Measurements from ENCODE around the gene TIAL1.
"Not testable (repeated sequence)": the region's sequence is repeated elsewhere in the genome, so short reads cannot be mapped to it uniquely, and the experiment has no call there.

Gene TIAL1

GRCh38 chr10:119546009-119546408, 50.8 kb downstream of the TIAL1 start:
- no peak for DNase-seq

GRCh38 chr10:119545310-119545709, 51.5 kb downstream of the TIAL1 start:
- DNase-seq, result no peak

- DNase-seq, result no peak
Measured at GRCh38 chr10:119543814-119544642, 52.7 kb downstream of the TIAL1 start.

- DNase-seq, result peak; percentile 63 to 66
Measured at GRCh38 chr10:119542988-119543813, 53.6 kb downstream of the TIAL1 start.

GRCh38 chr10:119542357-119542987, 54.3 kb downstream of the TIAL1 start, which contains the start of gene RGS10:
RGS10 (minus strand) TSS chr10:119542719; CDS start chr10:119542638, 81 bp downstream.
- peak; percentile 82 to 85 for DNase-seq

GRCh38 chr10:119541459-119542356, 55.1 kb downstream of the TIAL1 start:
- peak; percentile 35 to 40 for DNase-seq

- no peak for DNase-seq
Measured at GRCh38 chr10:119541046-119541445, 55.7 kb downstream of the TIAL1 start.

- no peak for DNase-seq
Measured at GRCh38 chr10:119540038-119540437, 56.7 kb downstream of the TIAL1 start.

- DNase-seq, result no peak
Measured at GRCh38 chr10:119539359-119539825, 57.4 kb downstream of the TIAL1 start.

GRCh38 chr10:119538632-119539358, 58.0 kb downstream of the TIAL1 start:
- peak in 1 of 2 donors; percentile 16 for DNase-seq

- no peak for DNase-seq
Measured at GRCh38 chr10:119537953-119538630, 58.7 kb downstream of the TIAL1 start.

- DNase-seq, result no peak
Measured at GRCh38 chr10:119536508-119537025, 60.2 kb downstream of the TIAL1 start.

GRCh38 chr10:119535837-119536507, 60.8 kb downstream of the TIAL1 start:
- no peak for DNase-seq

- DNase-seq, result no peak
Measured at GRCh38 chr10:119535305-119535704, 61.5 kb downstream of the TIAL1 start.

- DNase-seq, result no peak
Measured at GRCh38 chr10:119533473-119533872, 63.3 kb downstream of the TIAL1 start.

- not testable (repeated sequence) for DNase-seq
Measured at GRCh38 chr10:119532791-119533190, 64.0 kb downstream of the TIAL1 start.

- DNase-seq, result not testable (repeated sequence)
Measured at GRCh38 chr10:119532251-119532650, 64.5 kb downstream of the TIAL1 start.

GRCh38 chr10:119531067-119531466, 65.7 kb downstream of the TIAL1 start:
- no peak for DNase-seq

- DNase-seq, result not testable (repeated sequence)
Measured at GRCh38 chr10:119528663-119529237, 68.0 kb downstream of the TIAL1 start.
